ENCODE data around the gene PAK6. TPM values are rescaled to one million over a fixed set of nuclear protein-coding genes. Genes with fewer than 3 reads are reported as not detected.

PAK6 gene
- total and polyA plus RNA-seq, 7 donors = 0.03 to 3.0 (median 0.56) TPM

DNA sequence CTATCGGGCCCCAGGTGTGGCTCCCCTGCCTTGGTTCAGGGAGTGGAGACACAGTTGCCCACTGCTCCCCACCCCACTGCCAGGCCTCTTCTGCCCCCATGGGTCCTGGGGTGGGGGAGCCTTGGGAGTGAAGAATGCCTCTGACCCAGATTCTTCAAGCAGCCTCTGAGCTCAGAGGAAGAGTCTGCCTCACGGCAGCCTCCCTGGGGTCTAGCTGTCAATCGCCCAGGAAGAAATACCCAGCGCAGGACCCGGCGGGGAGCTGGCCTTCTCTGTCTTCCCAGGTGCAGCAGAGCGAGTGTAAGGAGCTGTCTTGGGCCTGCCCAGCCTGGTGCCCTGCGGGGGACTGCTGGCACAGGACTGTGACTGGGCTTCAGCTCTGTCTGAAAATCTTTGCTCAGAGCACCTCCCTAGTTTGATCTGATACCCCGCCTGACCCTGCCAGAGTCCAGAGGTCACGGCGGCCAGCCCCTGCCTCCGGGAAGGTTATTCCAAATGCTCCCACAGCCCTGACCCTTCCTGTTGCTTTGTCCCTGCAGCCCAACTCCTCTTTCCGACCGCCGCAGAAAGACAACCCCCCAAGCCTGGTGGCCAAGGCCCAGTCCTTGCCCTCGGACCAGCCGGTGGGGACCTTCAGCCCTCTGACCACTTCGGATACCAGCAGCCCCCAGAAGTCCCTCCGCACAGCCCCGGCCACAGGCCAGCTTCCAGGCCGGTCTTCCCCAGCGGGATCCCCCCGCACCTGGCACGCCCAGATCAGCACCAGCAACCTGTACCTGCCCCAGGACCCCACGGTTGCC, 33.0 kb downstream of the PAK6 start:
- intact Hi-C loops (cut with DNase I) = no loop called here
- TF ChIP-seq CTCF (IDR thresholded peaks at IDR 0.05) = no peak
- Histone ChIP-seq H3K4me1 (no peaks in the 10 kb centered on the region), H3K9me3 (no peaks in the 10 kb centered on the region), H3K27ac (no peak overlapping the region), H3K4me3 (no peak overlapping the region), H3K27me3 (ENCODE audit: insufficient read depth in 3 of 3, low read length in 2 of 3) (no peaks in the 10 kb centered on the region), H3K36me3 (ENCODE audit: insufficient read depth in 1 of 2, low read depth in 1 of 2) (no peaks in the 10 kb centered on the region)
- ATAC-seq (no peak), DNase-seq (no peak)
- 81 to 86% (median 82%) methylated on average over 25 of the region's 25 CpGs for WGBS, 3 donors

DNA sequence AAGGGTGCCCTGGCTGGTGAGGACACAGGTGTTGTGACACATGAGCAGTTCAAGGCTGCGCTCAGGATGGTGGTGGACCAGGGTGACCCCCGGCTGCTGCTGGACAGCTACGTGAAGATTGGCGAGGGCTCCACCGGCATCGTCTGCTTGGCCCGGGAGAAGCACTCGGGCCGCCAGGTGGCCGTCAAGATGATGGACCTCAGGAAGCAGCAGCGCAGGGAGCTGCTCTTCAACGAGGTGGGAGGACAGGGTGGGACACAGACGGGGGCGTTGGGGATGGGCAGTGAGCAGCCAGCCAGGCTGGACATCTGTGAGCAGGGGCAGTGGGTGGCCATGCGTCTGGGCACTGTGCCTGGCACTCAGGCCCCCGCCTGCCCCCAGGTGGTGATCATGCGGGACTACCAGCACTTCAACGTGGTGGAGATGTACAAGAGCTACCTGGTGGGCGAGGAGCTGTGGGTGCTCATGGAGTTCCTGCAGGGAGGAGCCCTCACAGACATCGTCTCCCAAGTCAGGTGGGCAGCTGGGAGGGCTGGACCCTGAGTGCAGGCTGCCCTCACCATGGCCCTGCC, 33.7 kb downstream of the PAK6 start:
- Histone ChIP-seq H3K36me3 (ENCODE audit: insufficient read depth in 1 of 2, low read depth in 1 of 2) (no peaks in the 10 kb centered on the region), H3K4me1 (no peaks in the 10 kb centered on the region), H3K27ac (no peak overlapping the region), H3K4me3 (no peak overlapping the region), H3K9me3 (no peaks in the 10 kb centered on the region), H3K27me3 (ENCODE audit: insufficient read depth in 3 of 3, low read length in 2 of 3) (peaks cover 0 to under 1% (median 0%) of the 10 kb centered on the region in 3 donors)
- no peak for ATAC-seq
- DNase-seq = no peak
- intact Hi-C loops (cut with DNase I) = loop anchor here in 1 of 2 donors (1.0 kb wide), 1 partner anchor 55 kb away; no protein-coding TSS in a partner anchor
- 75 to 78% (median 75%) methylated on average over 20 of the region's 20 CpGs for WGBS, 3 donors
- TF ChIP-seq CTCF (IDR thresholded peaks at IDR 0.05) = no peak

DNA sequence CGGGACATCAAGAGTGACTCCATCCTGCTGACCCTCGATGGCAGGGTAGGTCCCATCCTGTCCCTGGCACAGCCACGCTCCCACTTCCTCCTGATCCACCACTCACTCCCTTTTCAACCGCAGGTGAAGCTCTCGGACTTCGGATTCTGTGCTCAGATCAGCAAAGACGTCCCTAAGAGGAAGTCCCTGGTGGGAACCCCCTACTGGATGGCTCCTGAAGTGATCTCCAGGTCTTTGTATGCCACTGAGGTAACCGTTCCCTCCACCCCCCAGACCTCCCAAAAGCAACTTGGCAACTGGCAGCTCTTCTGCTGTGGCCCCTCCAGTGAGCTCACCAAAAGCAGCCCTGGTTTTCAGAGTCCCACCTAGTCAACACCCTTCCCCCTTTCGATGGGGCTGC, 34.6 kb downstream of the PAK6 start:
- Histone ChIP-seq H3K27ac (no peak overlapping the region), H3K27me3 (ENCODE audit: insufficient read depth in 3 of 3, low read length in 2 of 3) (peaks cover 0 to 6% (median 5%) of the 10 kb centered on the region in 3 donors), H3K36me3 (ENCODE audit: insufficient read depth in 1 of 2, low read depth in 1 of 2) (no peaks in the 10 kb centered on the region), H3K4me3 (no peak overlapping the region), H3K9me3 (no peaks in the 10 kb centered on the region), H3K4me1 (no peaks in the 10 kb centered on the region)
- intact Hi-C loops (cut with DNase I) = loop anchor here in 1 of 2 donors (1.0 kb wide), 1 partner anchor 56 kb away; no protein-coding TSS in a partner anchor
- no peak for DNase-seq
- no peak for ATAC-seq
- no peak for TF ChIP-seq CTCF (IDR thresholded peaks at IDR 0.05)
- 89 to 95% (median 89%) methylated on average over 9 of the region's 9 CpGs for WGBS, 3 donors

DNA sequence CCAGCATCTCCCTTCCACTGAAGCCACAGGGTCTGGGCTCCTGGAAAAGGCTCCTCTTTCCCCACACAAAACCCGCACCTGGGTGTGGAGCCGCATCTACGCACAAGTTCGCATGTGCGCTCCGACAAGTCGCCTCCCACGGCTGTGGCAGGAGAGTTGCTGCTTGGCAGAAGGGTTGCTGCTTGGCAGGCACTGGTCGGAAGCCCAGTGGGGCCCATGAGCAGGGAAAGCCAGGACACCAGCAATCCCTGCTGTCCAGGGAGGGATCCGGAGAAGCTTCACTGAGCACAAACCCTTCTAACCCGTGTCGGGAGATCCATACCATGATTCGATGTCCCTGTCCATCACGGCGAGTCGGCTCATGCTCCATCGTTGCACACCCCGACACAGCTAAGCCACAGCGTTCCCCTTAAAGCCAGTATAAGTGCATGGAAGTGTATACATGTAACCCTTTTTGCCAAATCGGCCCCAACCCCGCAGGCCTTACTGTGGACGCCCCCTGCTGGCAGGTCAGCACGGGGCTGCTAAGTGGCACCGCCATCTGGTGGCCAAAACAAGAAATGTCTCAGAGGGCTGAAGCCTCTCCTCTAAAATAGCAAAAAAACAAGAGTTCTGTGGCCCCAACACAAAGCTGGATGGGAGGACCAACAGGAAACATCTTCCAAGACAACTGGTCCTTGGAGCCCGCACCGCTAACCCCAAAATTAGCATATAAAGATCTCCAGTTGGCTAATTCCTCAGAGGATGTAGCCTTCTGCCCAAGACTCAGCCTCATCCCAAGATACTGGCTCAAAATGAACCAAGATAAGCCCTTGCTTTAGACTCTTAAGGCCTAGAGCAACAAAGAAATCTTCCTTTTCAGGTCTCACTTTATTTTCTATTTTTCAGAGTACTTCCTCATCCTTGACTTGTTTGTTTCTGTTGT, 35.7 kb downstream of the PAK6 start:
- DNase-seq = peak; percentile 80 to 90
- peak; percentile 100 for TF ChIP-seq CTCF (IDR thresholded peaks at IDR 0.05)
- ATAC-seq = peak; percentile 80 to 91 (median 82)
- H3K4me3 ChIP-seq = no peak overlapping the region
- 52 to 56% (median 55%) methylated on average over 26 of the region's 26 CpGs for WGBS, 3 donors
- no peaks in the 10 kb centered on the region for H3K9me3 ChIP-seq
- no peaks in the 10 kb centered on the region for H3K4me1 ChIP-seq
- H3K27ac ChIP-seq = no peak overlapping the region
- H3K36me3 ChIP-seq (ENCODE audit: insufficient read depth in 1 of 2, low read depth in 1 of 2) = no peaks in the 10 kb centered on the region
- intact Hi-C loops (cut with DNase I) = loop anchor here (2.0 to 5.0 kb wide), 3 partner anchors 56 to 230 kb away; no protein-coding TSS in a partner anchor
- peaks cover 0 to 12% (median 8%) of the 10 kb centered on the region in 3 donors for H3K27me3 ChIP-seq (ENCODE audit: insufficient read depth in 3 of 3, low read length in 2 of 3)

Measured in psoas muscle (tissue), 8 donors.